Measurements from ENCODE around the gene ASCL2. TPM values are rescaled to one million over a fixed set of nuclear protein-coding genes. Genes with fewer than 3 reads are reported as not detected.

Gene ASCL2
- total and polyA plus RNA-seq, 2 experiments from 2014 or later, result 5.6 to 7.9 TPM

- peak; percentile 3 for DNase-seq (ENCODE audit: low spot score)
- H3K27me3 ChIP-seq, result no peaks in the 10 kb centered on the region
- H3K4me2 ChIP-seq, result no peak overlapping the region
- H3K4me3 ChIP-seq, result no peak overlapping the region
- TF ChIP-seq EZH2 (IDR thresholded peaks at IDR 0.05; ENCODE audit: borderline replicate concordance), result no peak
- TF ChIP-seq EZH2phosphoT487 (IDR thresholded peaks at IDR 0.05; ENCODE audit: low read depth, severe bottlenecking, unreplicated experiment), result no peak
- TF ChIP-seq CTCF (IDR thresholded peaks at IDR 0.05; ENCODE audit: poor library complexity), result no peak
- no peak overlapping the region for H2AFZ ChIP-seq
- H3K36me3 ChIP-seq (replicated peaks; ENCODE audit: insufficient read depth, low read depth), result no peaks in the 10 kb centered on the region
- no peaks in the 10 kb centered on the region for H3K4me1 ChIP-seq (ENCODE audit: insufficient read depth)
- H3K27ac ChIP-seq, result no peak overlapping the region
- no peaks in the 10 kb centered on the region for H4K20me1 ChIP-seq (ENCODE audit: insufficient read depth, poor library complexity, severe bottlenecking)
- no peaks in the 10 kb centered on the region for H3K79me2 ChIP-seq
- no peaks in the 10 kb centered on the region for H3K9me2 ChIP-seq (replicated peaks; ENCODE audit: insufficient read depth)
- 94% methylated on average over 29 of the region's 29 CpGs for WGBS (ENCODE audit: low lambda C conversion rate, missing lambda C conversion rate)
- H3K9me3 ChIP-seq (ENCODE audit: low read depth), result no peaks in the 10 kb centered on the region
Measured at GRCh38 chr11:2258501-2259465, 11.6 kb downstream of the ASCL2 start.

- Histone ChIP-seq H3K27ac (no peak overlapping the region), H3K4me3 (no peak overlapping the region), H3K4me1 (ENCODE audit: insufficient read depth) (no peaks in the 10 kb centered on the region), H3K27me3 (no peaks in the 10 kb centered on the region), H3K79me2 (no peaks in the 10 kb centered on the region), H4K20me1 (ENCODE audit: insufficient read depth, poor library complexity, severe bottlenecking) (no peaks in the 10 kb centered on the region), H2AFZ (no peak overlapping the region), H3K36me3 (replicated peaks; ENCODE audit: insufficient read depth, low read depth) (no peaks in the 10 kb centered on the region), H3K9me3 (ENCODE audit: low read depth) (no peaks in the 10 kb centered on the region), H3K4me2 (no peak overlapping the region), H3K9me2 (replicated peaks; ENCODE audit: insufficient read depth) (no peaks in the 10 kb centered on the region)
- no peak for TF ChIP-seq CTCF (IDR thresholded peaks at IDR 0.05; ENCODE audit: poor library complexity)
- TF ChIP-seq EZH2phosphoT487 (IDR thresholded peaks at IDR 0.05; ENCODE audit: low read depth, severe bottlenecking, unreplicated experiment), result no peak
- TF ChIP-seq EZH2 (IDR thresholded peaks at IDR 0.05; ENCODE audit: borderline replicate concordance), result no peak
- peak; percentile 19 for DNase-seq (ENCODE audit: low spot score)
- 87% methylated on average over 12 of the region's 31 CpGs for WGBS (ENCODE audit: low lambda C conversion rate, missing lambda C conversion rate)
Measured at GRCh38 chr11:2256951-2257700, 13.3 kb downstream of the ASCL2 start.

DNA sequence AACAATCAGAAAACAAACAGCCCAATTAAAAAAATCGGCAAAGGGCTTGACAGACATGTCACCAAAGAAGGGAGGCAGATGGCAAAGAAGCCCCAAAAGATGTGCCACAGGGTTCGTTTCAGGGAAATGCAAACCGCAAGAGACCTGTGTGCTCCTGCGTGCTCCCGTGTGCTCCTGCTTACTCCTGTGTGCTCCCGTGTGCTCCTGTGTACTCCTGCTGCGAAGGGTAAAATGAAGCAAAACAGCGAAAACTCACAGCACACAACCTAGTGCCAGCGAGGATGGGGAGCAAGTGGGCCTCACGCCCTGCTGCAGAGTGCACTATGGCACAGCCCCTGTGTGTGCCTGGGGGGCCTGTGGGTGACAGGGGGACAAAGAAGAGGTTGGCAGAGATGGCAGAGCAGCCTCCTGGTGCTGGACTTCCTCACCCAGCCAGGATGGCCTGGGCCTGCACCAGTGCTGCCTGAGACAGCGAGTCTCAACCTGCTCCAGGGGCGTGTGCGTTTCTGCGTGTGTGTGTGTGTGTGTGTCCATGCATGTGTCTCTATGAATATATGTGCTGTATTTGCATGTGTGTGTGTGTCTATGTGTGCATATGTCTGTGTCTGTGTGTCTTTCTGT lies 14.0 kb downstream of the ASCL2 start:
- no peak overlapping the region for H3K4me3 ChIP-seq
- no peaks in the 10 kb centered on the region for H4K20me1 ChIP-seq (ENCODE audit: insufficient read depth, poor library complexity, severe bottlenecking)
- no peaks in the 10 kb centered on the region for H3K9me3 ChIP-seq (ENCODE audit: low read depth)
- TF ChIP-seq EZH2phosphoT487 (IDR thresholded peaks at IDR 0.05; ENCODE audit: low read depth, severe bottlenecking, unreplicated experiment), result no peak
- no peak for TF ChIP-seq EZH2 (IDR thresholded peaks at IDR 0.05; ENCODE audit: borderline replicate concordance)
- no peak for TF ChIP-seq CTCF (IDR thresholded peaks at IDR 0.05; ENCODE audit: poor library complexity)
- no peak overlapping the region for H3K27ac ChIP-seq
- H3K4me1 ChIP-seq (ENCODE audit: insufficient read depth), result no peaks in the 10 kb centered on the region
- H3K9me2 ChIP-seq (replicated peaks; ENCODE audit: insufficient read depth), result no peaks in the 10 kb centered on the region
- no peak overlapping the region for H2AFZ ChIP-seq
- H3K4me2 ChIP-seq, result no peak overlapping the region
- DNase-seq (ENCODE audit: low spot score), result peak; percentile 3
- no peaks in the 10 kb centered on the region for H3K79me2 ChIP-seq
- 92% methylated on average over 14 of the region's 14 CpGs for WGBS (ENCODE audit: low lambda C conversion rate, missing lambda C conversion rate)
- H3K36me3 ChIP-seq (replicated peaks; ENCODE audit: insufficient read depth, low read depth), result no peaks in the 10 kb centered on the region
- H3K27me3 ChIP-seq, result no peaks in the 10 kb centered on the region

Measured in hepatocyte (in vitro differentiated cells).